ENCODE results near the gene PPP1R14B. TPM values are rescaled to one million over a fixed set of nuclear protein-coding genes. Genes with fewer than 3 reads are reported as not detected.

Gene PPP1R14B
- total RNA-seq, 1 donor from 2014 or later = 159 TPM

GRCh38 chr11:64281957-64282770 lies 35.4 kb upstream of the PPP1R14B start:
- no peak for DNase-seq (ENCODE audit: low read depth in 2 of 2)

GRCh38 chr11:64278576-64279190 lies 31.9 kb upstream of the PPP1R14B start:
- no peak for DNase-seq (ENCODE audit: low read depth in 2 of 2)

GRCh38 chr11:64276653-64277431 lies 30.1 kb upstream of the PPP1R14B start:
- no peak for DNase-seq (ENCODE audit: low read depth in 2 of 2)

- DNase-seq (ENCODE audit: low read depth in 2 of 2) = no peak
Observed at GRCh38 chr11:64275841-64276240, 29.1 kb upstream of the PPP1R14B start.

- DNase-seq (ENCODE audit: low read depth in 2 of 2) = no peak
Observed at GRCh38 chr11:64275031-64275800, 28.5 kb upstream of the PPP1R14B start.

- peak; percentile 100 for DNase-seq (ENCODE audit: low read depth in 2 of 2)
Observed at GRCh38 chr11:64269540-64270220, 22.9 kb upstream of the PPP1R14B start.

- peak; percentile 44 to 59 for DNase-seq (ENCODE audit: low read depth in 2 of 2)
Observed at GRCh38 chr11:64268893-64269539, 22.3 kb upstream of the PPP1R14B start.

- DNase-seq (ENCODE audit: low read depth in 2 of 2) = peak; percentile 27 to 63
Observed at GRCh38 chr11:64268025-64268892, 21.5 kb upstream of the PPP1R14B start.

- DNase-seq (ENCODE audit: low read depth in 2 of 2) = peak in 1 of 2 donors; percentile 44
Observed at GRCh38 chr11:64267207-64267945, 20.6 kb upstream of the PPP1R14B start.

GRCh38 chr11:64266339-64266738 lies 19.6 kb upstream of the PPP1R14B start:
- peak in 1 of 2 donors; percentile 83 for DNase-seq (ENCODE audit: low read depth in 2 of 2)

- DNase-seq (ENCODE audit: low read depth in 2 of 2) = no peak
Observed at GRCh38 chr11:64265176-64266160, 18.7 kb upstream of the PPP1R14B start.

- DNase-seq (ENCODE audit: low read depth in 2 of 2) = no peak
Observed at GRCh38 chr11:64264371-64264852, 17.7 kb upstream of the PPP1R14B start.

GRCh38 chr11:64263947-64264317 lies 17.2 kb upstream of the PPP1R14B start:
- no peak for DNase-seq (ENCODE audit: low read depth in 2 of 2)

GRCh38 chr11:64263021-64263946 lies 16.5 kb upstream of the PPP1R14B start:
- peak; percentile 76 to 92 for DNase-seq (ENCODE audit: low read depth in 2 of 2)

- no peak for DNase-seq (ENCODE audit: low read depth in 2 of 2)
Observed at GRCh38 chr11:64262271-64263002, 15.7 kb upstream of the PPP1R14B start.
